HG02852 (cell line): Measurements from ENCODE around the gene B4GALT2.

ENCODE experiments used
- ATAC-seq: cut with Tn5 transposase; IDR thresholded peaks from one replicate; pipeline ENCODE4 v1.9.1; 2021; ENCODE audit warnings: mild to moderate bottlenecking, moderate library complexity; ENCODE audit not compliant: unreplicated experiment

B4GALT2 gene

GRCh38 chr1:43978551-43979260, at the start of gene B4GALT2:
Gene B4GALT2 (plus strand): TSS chr1:43979210. CDS start chr1:43981161, 1,951 bp downstream.
- no peak for ATAC-seq

GRCh38 chr1:43930168-43930948, 48.7 kb upstream of the B4GALT2 start:
- no peak for ATAC-seq

GRCh38 chr1:43930949-43931275, 48.1 kb upstream of the B4GALT2 start:
- ATAC-seq = no peak

GRCh38 chr1:43931711-43932660, 47.0 kb upstream of the B4GALT2 start:
- no peak for ATAC-seq

- ATAC-seq = no peak
These were observed 46.1 kb upstream of the B4GALT2 start for GRCh38 chr1:43932786-43933385.

- no peak for ATAC-seq
These were observed 45.5 kb upstream of the B4GALT2 start, which contains the start of gene ARTN for GRCh38 chr1:43933386-43934100. Gene ARTN (plus strand): TSS chr1:43933801. CDS start chr1:43935657, 1,856 bp downstream.

GRCh38 chr1:43934101-43934985, 44.7 kb upstream of the B4GALT2 start:
- ATAC-seq = no peak

- no peak for ATAC-seq
These were observed 44.1 kb upstream of the B4GALT2 start for GRCh38 chr1:43934986-43935324.

GRCh38 chr1:43935711-43936427, 43.1 kb upstream of the B4GALT2 start:
- no peak for ATAC-seq

GRCh38 chr1:43936431-43937151, 42.4 kb upstream of the B4GALT2 start:
- no peak for ATAC-seq

GRCh38 chr1:43937179-43937865, 41.7 kb upstream of the B4GALT2 start:
- no peak for ATAC-seq

- no peak for ATAC-seq
These were observed 40.6 kb upstream of the B4GALT2 start for GRCh38 chr1:43938383-43938782.

GRCh38 chr1:43938892-43939587, 40.0 kb upstream of the B4GALT2 start:
- ATAC-seq = no peak

- no peak for ATAC-seq
These were observed 36.6 kb upstream of the B4GALT2 start for GRCh38 chr1:43942411-43942810.

GRCh38 chr1:43944860-43945259, 34.1 kb upstream of the B4GALT2 start:
- ATAC-seq = no peak

GRCh38 chr1:43945674-43946235, 33.3 kb upstream of the B4GALT2 start:
- no peak for ATAC-seq
